Stimulated activated naive B cell treated with anti-CD40 and anti-IgM and Interleukin-4, amounts not matched to agents 10 μg/mL and 1 μg/mL and 100 μg/mL, for 72 hours (primary cell): ENCODE results near the gene MRO.
"Not testable (repeated sequence)": the region's sequence is repeated elsewhere in the genome, so short reads cannot be mapped to it uniquely, and the experiment has no call there.

Experiments
- ATAC-seq, 2 donors: fragments of 150-1000 bp; cut with Tn5 transposase; replicated peaks; 2 replicates each; pipeline ENCODE4 v1.10.0; 2021; ENCODE audit warnings: moderate library complexity in 1 of 2
- DNase-seq: peaks from one replicate; pipeline ENCODE4 v3.0.0; 2021
- H3K27ac Mint-ChIP-seq: one replicate; pipeline ENCODE4 v1.8.0; 2022; ENCODE audit warnings: mild to moderate bottlenecking, mixed read lengths
- H3K27me3 Mint-ChIP-seq, 2 donors: one replicate each; pipeline ENCODE4 v1.8.0; 2022; ENCODE audit warnings: mixed read lengths in 2 of 2
- H3K36me3 Mint-ChIP-seq, 2 donors: one replicate each; pipeline ENCODE4 v1.8.0; 2022; ENCODE audit warnings: mixed read lengths in 2 of 2, mild to moderate bottlenecking in 1 of 2
- H3K4me1 Mint-ChIP-seq, 2 donors: one replicate each; pipeline ENCODE4 v1.8.0; 2022; ENCODE audit warnings: mixed read lengths in 2 of 2, mild to moderate bottlenecking in 1 of 2
- H3K4me3 Mint-ChIP-seq, 2 donors: one replicate each; pipeline ENCODE4 v1.8.0; 2022; ENCODE audit warnings: mild to moderate bottlenecking in 2 of 2, mixed read lengths in 2 of 2, moderate library complexity in 1 of 2
- H3K9me3 Mint-ChIP-seq, 2 donors: one replicate each; pipeline ENCODE4 v1.8.0; 2022; ENCODE audit warnings: mixed read lengths in 2 of 2, mild to moderate bottlenecking in 1 of 2

The MRO gene

DNA sequence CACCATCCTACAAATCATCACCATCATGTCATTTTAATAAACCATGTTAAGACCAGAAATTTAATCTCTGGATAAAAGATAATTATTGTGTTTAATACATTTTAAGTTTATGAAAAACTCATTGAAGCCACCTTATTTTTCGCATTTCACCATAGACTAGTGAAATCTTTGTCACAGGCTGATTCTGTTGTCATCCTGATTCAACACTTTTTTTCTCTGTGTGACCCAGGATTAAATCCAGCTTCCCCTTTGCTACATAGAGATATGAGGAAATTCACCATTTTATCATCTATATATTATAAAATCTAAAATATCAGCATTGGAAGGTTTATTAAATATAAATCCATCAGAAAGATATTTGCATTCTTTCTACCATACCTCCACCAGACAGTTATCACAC is 29.2 kb upstream of the MRO start:
- H3K27ac Mint-ChIP-seq, result no peak overlapping the region
- no peaks in the 10 kb centered on the region for H3K4me1 Mint-ChIP-seq
- DNase-seq, result no peak
- H3K27me3 Mint-ChIP-seq, result peaks cover 9% of the 10 kb centered on the region in 2 donors
- no peak for ATAC-seq
- H3K4me3 Mint-ChIP-seq, result no peak overlapping the region
- H3K9me3 Mint-ChIP-seq, result no peaks in the 10 kb centered on the region
- H3K36me3 Mint-ChIP-seq, result peaks cover 0 to 4% of the 10 kb centered on the region in 2 donors

DNA sequence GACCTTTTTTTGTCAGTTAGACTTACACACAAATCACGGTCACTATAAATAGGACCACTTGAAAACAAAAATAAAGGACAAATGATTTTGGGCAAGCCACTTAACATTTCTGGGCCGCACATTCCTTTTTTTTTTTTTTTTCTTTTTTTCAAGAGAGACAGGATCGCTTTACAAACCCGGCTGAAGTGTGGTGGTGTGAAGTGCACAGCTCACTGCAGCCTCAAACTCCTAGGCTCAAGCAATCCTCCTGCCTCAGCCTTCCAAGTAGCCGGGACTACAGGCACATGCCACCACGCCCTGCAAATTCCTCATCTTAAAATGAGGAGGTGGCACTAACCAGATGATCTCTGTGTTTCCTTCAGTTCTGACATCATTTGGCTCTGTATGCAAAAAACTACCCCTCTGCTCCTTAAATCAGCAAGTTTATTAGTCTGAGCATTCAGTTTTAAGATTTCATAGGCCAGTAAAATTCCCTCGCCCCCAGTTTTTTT is 28.3 kb upstream of the MRO start:
- no peak overlapping the region for H3K4me3 Mint-ChIP-seq
- H3K9me3 Mint-ChIP-seq, result no peaks in the 10 kb centered on the region
- ATAC-seq, result no peak
- peaks cover 6 to 9% of the 10 kb centered on the region in 2 donors for H3K27me3 Mint-ChIP-seq
- H3K27ac Mint-ChIP-seq, result no peak overlapping the region
- DNase-seq, result no peak
- no peaks in the 10 kb centered on the region for H3K4me1 Mint-ChIP-seq
- peaks cover 0 to 4% of the 10 kb centered on the region in 2 donors for H3K36me3 Mint-ChIP-seq

DNA sequence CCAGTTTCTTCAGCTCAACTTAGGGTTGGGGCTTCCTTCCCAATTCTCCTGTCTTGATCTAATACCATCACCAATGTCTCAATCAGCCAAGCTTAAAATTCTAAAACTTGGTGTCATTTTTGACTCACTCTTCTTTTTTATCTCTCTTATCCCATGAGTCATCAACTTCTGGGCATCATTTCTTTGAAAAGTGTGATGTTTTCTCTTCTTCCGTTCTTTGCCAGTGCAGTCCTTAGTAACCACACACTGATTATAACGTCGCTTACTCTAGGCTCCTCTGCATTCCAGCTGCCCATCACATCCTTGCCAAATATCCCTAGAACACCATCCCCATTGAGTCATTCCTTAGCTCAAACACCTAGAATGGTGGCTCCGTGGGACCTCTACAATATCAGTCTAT is 27.4 kb upstream of the MRO start:
- Mint-ChIP-seq H3K27me3 (peaks cover 5 to 6% of the 10 kb centered on the region in 2 donors), H3K36me3 (no peaks in the 10 kb centered on the region), H3K4me3 (no peak overlapping the region), H3K9me3 (no peaks in the 10 kb centered on the region), H3K4me1 (no peaks in the 10 kb centered on the region), H3K27ac (no peak overlapping the region)
- DNase-seq, result no peak
- no peak for ATAC-seq

DNA sequence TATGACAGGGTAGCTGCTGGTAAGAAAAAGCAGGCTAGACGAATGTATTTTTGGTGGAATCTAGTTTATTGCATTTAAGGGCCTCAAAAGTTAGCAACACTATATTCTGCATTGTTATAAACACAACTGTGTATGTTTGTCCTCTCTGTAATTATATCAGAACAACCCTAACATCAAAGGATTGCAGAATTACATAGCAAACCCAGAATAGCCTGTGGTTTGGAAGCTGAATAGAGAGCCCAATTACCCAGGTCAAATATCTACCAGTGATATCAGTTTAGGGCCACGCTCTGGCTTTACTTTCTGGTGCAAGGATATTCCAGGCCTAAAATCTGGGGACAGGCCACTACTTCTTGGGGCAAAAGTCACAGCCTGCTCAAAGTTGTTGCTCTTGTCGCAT is 25.1 kb upstream of the MRO start:
- Mint-ChIP-seq H3K9me3 (no peaks in the 10 kb centered on the region), H3K27me3 (peaks cover 5 to 6% of the 10 kb centered on the region in 2 donors)
- no peak for ATAC-seq

DNA sequence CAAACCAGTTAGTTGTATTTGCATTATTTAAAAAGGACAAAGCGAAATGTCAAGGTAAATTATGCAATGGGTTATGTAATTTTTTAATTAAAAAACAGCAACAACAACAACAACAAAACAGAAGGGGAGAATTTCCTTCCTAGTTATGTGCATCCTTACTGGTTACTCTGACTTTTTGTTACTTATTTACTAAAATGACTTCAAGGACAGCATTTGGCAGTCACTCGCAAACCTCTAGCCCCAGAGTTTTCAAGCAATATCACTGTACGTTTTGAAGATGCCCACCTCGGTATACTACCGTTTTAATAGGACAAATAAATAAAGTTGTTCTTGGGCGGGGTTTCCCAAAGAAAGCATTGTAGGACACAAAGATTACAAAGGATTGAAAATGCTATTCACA is 24.7 kb upstream of the MRO start:
- Mint-ChIP-seq H3K27ac (no peak overlapping the region), H3K36me3 (no peaks in the 10 kb centered on the region), H3K4me3 (no peak overlapping the region), H3K27me3 (peaks cover 1 to 2% of the 10 kb centered on the region in 2 donors), H3K9me3 (no peaks in the 10 kb centered on the region), H3K4me1 (no peaks in the 10 kb centered on the region)
- ATAC-seq, result no peak
- no peak for DNase-seq

More for the DNA sequence above, 25.1 kb upstream of the MRO start:
- no peak for DNase-seq
- H3K4me1 Mint-ChIP-seq, result no peaks in the 10 kb centered on the region
- no peaks in the 10 kb centered on the region for H3K36me3 Mint-ChIP-seq
- no peak overlapping the region for H3K27ac Mint-ChIP-seq
- no peak overlapping the region for H3K4me3 Mint-ChIP-seq

DNA sequence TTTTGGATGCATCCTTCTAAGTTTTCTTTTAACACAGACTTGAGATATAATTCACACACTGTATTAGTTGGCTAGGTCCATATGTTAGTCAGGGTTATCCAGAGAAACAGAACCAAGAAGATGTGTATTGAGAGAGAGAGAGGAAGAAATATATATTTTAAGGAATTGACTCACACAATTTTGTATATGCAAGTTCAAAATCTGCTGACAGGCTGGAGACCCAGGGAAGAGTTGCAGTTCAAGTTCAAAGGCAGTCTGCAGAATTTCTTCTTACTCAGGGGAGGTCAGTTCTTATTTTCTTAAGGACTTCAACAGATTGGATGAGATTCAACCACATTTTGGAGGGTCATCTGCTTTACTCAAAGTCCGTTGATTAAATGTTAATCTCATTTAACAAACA is 23.0 kb upstream of the MRO start:
- Mint-ChIP-seq H3K27me3 (no peaks in the 10 kb centered on the region), H3K9me3 (no peaks in the 10 kb centered on the region), H3K36me3 (no peaks in the 10 kb centered on the region), H3K4me1 (no peaks in the 10 kb centered on the region), H3K4me3 (no peak overlapping the region), H3K27ac (no peak overlapping the region)
- ATAC-seq (no peak), DNase-seq (no peak)

DNA sequence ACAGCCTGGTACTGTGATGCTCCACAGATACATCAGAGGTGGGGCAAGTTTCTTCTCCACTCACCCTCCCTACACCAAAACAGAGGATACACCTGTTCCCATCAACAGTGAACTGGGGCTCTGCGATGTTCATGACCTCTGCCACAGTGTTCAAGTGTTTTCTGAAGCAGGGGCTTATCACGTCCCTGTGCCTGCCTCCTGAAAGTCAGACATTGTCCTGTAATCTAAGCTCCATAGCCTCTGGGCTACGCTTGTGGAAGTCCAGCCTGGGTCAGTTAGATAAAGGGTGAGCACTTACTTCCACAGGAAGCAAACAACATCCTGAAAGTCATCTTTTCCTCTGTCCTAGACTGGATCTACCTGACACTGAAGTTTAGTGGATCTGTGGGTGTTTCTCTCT is 20.2 kb upstream of the MRO start:
- ATAC-seq, result no peak
- Mint-ChIP-seq H3K27ac (peak overlapping the region; percentile 72), H3K4me1 (peaks cover 11 to 21% of the 10 kb centered on the region in 2 donors), H3K9me3 (no peaks in the 10 kb centered on the region), H3K36me3 (no peaks in the 10 kb centered on the region), H3K27me3 (no peaks in the 10 kb centered on the region), H3K4me3 (no peak overlapping the region)
- DNase-seq, result no peak

DNA sequence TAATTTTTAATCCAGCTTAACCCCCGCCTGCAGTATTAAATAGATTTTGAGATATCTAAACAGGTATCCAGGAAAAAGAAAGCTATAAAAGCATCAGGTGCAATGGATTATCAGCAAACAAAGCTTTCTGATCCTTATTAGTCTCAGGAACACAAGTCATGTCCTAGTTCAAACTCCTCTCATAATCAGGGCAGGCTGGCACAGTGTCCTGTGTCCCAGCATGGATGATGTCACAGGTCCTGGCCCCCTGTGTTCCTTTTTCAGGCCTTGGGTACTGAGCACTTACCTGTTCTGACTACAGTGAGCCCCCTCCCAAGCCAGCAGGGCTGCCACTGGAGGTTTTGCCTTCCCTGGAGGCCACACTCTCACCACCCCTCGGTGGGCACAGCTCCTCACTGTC is 19.5 kb upstream of the MRO start:
- Mint-ChIP-seq H3K27ac (no peak overlapping the region), H3K4me1 (peaks cover 11 to 22% of the 10 kb centered on the region in 2 donors), H3K36me3 (no peaks in the 10 kb centered on the region), H3K27me3 (no peaks in the 10 kb centered on the region), H3K4me3 (no peak overlapping the region), H3K9me3 (no peaks in the 10 kb centered on the region)
- ATAC-seq (no peak), DNase-seq (no peak)

DNA sequence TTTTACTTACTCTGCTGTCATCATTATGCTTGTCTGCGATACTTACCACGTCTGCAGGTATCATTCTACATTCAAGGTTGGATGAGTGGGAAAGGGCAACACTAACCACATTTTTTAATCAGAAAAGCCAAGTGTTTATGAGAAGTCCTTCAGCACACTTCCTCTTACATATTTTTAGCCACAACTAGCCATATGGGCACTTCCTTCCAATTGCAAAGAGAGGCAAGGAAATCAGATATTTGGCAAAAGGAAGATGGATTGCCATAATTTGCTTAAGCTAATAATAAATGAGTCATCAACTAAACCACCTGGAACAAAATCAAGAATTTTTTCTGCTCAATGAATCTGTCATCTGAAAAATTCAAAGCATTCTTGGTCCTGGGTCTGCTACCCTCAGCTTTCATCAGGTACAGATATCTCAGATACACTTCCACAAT is 16.7 kb upstream of the MRO start:
- peaks cover 16 to 37% of the 10 kb centered on the region in 2 donors for H3K4me1 Mint-ChIP-seq
- DNase-seq (peak; percentile 26), ATAC-seq (peak; percentile 96)
- H3K9me3 Mint-ChIP-seq, result no peaks in the 10 kb centered on the region
- peak overlapping the region in 1 of 2 donors; percentile 18 for H3K4me3 Mint-ChIP-seq
- peak overlapping the region; percentile 27 for H3K27ac Mint-ChIP-seq
- H3K36me3 Mint-ChIP-seq, result no peaks in the 10 kb centered on the region
- no peaks in the 10 kb centered on the region for H3K27me3 Mint-ChIP-seq

DNA sequence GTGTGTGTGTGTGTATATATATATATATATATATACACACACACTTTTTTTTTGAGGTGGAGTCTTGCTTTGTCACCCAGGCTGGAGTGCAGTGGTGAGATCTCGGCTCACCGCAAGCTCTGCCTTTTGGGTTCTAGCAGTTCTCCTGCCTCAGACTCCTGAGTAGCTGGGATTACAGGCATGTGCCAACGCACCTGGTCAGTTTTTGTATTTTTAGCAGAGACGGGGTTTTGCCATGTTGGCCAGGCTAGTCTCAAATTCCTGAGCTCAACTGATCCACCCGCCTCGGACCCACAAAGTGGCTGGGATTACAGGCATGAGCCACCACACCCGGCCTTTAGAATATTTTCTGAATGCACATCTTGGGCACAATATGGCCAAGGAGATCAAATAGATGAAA is 13.7 kb upstream of the MRO start:
- not testable (repeated sequence) for H3K27ac Mint-ChIP-seq, H3K36me3 Mint-ChIP-seq, DNase-seq, H3K27me3 Mint-ChIP-seq, ATAC-seq, H3K9me3 Mint-ChIP-seq, H3K4me3 Mint-ChIP-seq
- H3K4me1 Mint-ChIP-seq, result peaks cover 23 to 52% of the 10 kb centered on the region in 2 donors

DNA sequence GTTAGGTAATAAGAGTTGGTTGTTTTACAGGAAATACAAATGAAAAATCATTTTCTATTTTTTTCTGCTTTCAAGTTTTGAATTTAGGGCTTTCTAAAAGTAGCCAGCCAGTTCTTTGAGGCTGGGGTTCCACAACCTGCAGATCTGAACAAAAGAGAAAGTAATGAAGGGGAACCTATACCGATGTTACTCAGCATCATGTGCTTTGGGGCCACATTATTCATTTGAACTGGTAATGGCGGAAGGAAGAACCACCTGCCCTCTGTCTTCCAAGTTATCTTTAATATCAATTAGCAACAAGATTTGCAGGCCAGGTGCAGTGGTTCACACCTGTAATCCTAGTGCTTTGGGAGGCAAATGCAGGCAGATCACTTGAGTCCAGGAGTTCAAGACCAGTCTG is 12.9 kb upstream of the MRO start:
- Mint-ChIP-seq H3K27me3 (no peaks in the 10 kb centered on the region), H3K9me3 (peaks cover 0 to 2% of the 10 kb centered on the region in 2 donors), H3K27ac (no peak overlapping the region), H3K36me3 (no peaks in the 10 kb centered on the region), H3K4me3 (no peak overlapping the region), H3K4me1 (peaks cover 23 to 52% of the 10 kb centered on the region in 2 donors)
- ATAC-seq (peak; percentile 31 to 33), DNase-seq (no peak)

DNA sequence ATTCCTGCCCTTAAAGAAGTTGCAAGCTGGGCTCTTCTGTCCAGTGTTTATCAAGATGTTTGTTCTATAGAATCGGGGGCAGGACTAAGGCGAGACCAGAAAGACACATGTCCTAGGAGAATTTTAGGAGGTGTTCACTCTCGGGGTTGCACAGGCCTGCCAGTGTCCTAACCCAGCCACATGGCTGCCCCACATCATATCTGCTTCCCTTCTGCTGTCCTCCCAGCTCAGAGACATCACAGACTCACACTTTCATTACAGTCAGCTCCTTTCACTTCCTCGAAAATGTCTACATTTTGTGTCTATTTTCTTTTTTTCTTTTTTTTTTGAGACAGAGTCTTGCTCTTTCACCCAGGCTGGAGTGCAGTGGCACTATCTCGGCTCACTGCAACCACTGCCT is 10.7 kb upstream of the MRO start:
- Mint-ChIP-seq H3K4me3 (peak overlapping the region in 1 of 2 donors; percentile 43), H3K4me1 (peaks cover 19 to 42% of the 10 kb centered on the region in 2 donors), H3K27ac (peak overlapping the region; percentile 86), H3K36me3 (no peaks in the 10 kb centered on the region), H3K27me3 (no peaks in the 10 kb centered on the region), H3K9me3 (peaks cover 0 to 2% of the 10 kb centered on the region in 2 donors)
- ATAC-seq (peak; percentile 97), DNase-seq (peak; percentile 20)

DNA sequence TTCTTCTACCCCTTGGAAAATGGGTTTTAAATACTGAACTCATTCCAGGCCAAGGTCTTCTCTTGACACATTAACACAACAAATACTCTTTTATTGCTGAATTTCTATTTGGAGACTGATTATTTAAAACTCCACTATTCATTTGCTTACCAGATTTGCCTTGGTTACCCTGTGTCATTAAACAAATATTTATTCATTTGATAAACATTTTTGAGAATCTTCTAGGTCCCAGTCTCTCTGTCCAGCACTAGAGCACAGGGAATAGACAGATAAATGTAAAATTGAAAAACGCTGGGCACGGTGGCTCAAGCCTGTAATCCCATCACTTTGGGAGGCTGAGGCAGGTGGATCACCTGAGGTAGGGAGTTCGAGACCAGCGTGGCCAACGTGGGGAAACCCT is 9.8 kb upstream of the MRO start:
- Mint-ChIP-seq H3K36me3 (no peaks in the 10 kb centered on the region), H3K27ac (no peak overlapping the region), H3K4me3 (no peak overlapping the region), H3K4me1 (peaks cover 18 to 42% of the 10 kb centered on the region in 2 donors), H3K9me3 (peaks cover 0 to 2% of the 10 kb centered on the region in 2 donors), H3K27me3 (peaks cover 0 to 3% of the 10 kb centered on the region in 2 donors)
- DNase-seq (no peak), ATAC-seq (no peak)

DNA sequence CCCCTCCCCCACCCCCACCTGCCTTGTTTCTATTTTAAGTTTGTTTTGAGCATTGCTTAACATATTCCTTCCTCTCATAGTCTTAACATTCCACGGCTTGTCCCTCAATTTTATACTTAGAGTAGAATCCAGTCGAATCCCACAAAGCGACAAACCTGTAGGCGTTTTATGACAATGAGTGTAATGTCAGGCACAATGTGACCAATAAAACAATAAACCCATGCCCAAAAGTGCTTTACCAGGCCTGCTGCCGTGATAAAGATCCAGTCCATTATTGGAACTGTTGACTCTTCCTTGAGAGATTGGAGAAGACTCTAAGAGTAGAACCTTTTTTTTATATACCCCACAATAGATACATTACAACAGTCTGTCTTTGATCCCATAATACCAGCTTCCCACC is 6.2 kb upstream of the MRO start:
- DNase-seq (no peak), ATAC-seq (no peak)
- peaks cover 0 to 3% of the 10 kb centered on the region in 2 donors for H3K27me3 Mint-ChIP-seq
- H3K9me3 Mint-ChIP-seq, result peaks cover 0 to under 1% of the 10 kb centered on the region in 2 donors
- H3K36me3 Mint-ChIP-seq, result no peaks in the 10 kb centered on the region
- no peak overlapping the region for H3K27ac Mint-ChIP-seq
- H3K4me3 Mint-ChIP-seq, result no peak overlapping the region
- H3K4me1 Mint-ChIP-seq, result peaks cover 13 to 24% of the 10 kb centered on the region in 2 donors

DNA sequence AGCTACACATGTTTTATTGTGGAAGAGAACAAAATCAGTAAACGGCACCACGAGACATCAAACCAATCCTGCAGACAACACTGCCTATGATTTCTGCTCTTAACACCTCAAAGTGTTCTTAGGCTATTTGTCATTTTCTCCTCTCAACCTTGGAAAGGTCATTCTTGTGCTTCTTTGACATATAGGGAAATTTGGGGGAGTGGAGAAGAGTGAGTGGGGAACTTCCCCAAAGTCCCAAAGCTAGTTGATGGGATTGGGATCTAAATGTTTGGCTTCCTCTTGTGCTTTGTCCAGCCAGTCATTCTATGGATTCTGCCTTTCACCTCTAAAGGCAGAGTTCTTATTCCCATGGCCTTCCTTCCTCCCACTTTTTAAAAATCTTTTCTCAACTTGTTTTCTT is 5.8 kb upstream of the MRO start:
- no peak overlapping the region for H3K4me3 Mint-ChIP-seq
- no peak overlapping the region for H3K27ac Mint-ChIP-seq
- no peaks in the 10 kb centered on the region for H3K36me3 Mint-ChIP-seq
- no peaks in the 10 kb centered on the region for H3K9me3 Mint-ChIP-seq
- DNase-seq, result no peak
- H3K27me3 Mint-ChIP-seq, result peaks cover 0 to 3% of the 10 kb centered on the region in 2 donors
- H3K4me1 Mint-ChIP-seq, result peaks cover 11 to 20% of the 10 kb centered on the region in 2 donors
- no peak for ATAC-seq

DNA sequence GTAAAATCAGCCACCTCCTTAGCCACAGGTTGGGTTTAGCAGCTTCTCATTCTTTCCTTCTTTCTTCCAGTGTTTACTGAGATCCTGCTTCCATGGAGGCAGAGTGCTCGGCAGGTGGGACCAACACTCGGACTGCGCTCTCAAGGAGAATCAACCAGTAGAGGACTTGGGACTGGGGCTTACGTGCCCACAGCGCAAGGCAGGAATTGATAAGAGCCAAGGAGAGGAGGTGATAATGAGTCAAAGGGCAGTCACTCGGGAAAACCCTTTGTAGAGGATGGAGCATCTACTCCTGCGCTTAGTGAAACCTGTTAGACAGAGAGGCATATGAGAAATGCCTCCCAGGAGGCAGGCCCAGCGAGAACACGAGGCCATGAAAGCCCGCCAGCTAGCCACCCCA is 2.9 kb upstream of the MRO start:
- Mint-ChIP-seq H3K27me3 (peaks cover 0 to 3% of the 10 kb centered on the region in 2 donors), H3K36me3 (no peaks in the 10 kb centered on the region), H3K27ac (no peak overlapping the region), H3K4me1 (peaks cover 8 to 12% of the 10 kb centered on the region in 2 donors), H3K4me3 (no peak overlapping the region), H3K9me3 (no peaks in the 10 kb centered on the region)
- no peak for DNase-seq
- ATAC-seq, result no peak
